HG02571 (cell line): ENCODE data around the gene ITPA.

Source experiments
- ATAC-seq: cut with Tn5 transposase; IDR thresholded peaks from one replicate; pipeline ENCODE4 v1.9.1; 2021; ENCODE audit warnings: mild to moderate bottlenecking, moderate library complexity; ENCODE audit not compliant: unreplicated experiment

Gene ITPA

DNA sequence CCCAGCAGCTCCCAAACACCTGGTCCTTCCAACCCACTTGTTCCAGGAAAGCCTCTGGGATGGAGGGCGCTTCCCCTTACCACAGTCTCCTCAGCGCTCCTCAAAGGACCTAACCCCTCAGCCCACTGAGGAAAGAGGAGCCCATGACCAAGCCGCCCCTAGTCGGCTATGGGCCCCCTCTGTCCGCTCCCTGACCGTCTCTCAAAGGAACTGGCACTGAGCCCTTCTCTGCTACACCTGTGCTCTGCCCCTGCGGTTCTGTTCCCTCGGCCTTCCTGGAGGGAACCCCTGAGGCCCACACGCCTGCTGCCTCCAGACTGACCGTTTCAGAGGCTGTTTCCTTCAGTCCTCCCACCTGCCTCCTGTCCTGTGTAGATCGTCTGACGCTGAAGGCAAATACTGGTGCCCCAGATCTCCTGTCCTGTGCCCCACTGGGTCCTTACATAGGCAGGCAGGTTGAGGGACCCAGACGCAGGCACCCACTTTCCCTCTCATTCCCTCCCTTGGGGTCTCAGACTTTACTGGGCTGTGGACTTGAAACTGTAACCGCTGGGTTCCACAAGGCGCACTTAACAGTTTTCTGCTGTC, 31.6 kb downstream of the ITPA start:
- ATAC-seq: no peak

DNA sequence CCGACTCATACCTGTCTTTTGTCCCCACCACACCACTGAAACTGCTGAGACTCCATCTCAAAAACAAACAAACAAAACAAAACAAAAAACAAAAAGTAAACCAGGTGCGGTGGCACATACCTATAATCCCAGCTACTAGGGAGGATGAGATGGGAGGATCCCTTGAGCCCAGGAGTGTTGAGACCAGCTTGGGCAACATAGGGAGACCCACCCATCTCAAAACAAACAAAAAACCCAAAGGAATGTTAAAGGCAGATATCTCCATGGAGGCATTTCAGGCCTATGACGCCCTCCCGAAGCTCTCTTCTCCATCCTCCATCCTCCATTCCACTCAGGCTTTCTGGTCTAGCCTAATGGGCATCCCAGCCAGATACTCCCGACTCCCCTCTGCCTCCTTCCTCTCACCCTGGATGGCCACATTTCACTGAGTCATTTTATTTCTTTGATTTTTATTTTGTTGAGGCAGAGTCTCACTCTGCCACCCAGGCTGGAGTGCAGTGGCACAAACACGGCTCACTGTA, 32.9 kb downstream of the ITPA start:
- no peak for ATAC-seq

DNA sequence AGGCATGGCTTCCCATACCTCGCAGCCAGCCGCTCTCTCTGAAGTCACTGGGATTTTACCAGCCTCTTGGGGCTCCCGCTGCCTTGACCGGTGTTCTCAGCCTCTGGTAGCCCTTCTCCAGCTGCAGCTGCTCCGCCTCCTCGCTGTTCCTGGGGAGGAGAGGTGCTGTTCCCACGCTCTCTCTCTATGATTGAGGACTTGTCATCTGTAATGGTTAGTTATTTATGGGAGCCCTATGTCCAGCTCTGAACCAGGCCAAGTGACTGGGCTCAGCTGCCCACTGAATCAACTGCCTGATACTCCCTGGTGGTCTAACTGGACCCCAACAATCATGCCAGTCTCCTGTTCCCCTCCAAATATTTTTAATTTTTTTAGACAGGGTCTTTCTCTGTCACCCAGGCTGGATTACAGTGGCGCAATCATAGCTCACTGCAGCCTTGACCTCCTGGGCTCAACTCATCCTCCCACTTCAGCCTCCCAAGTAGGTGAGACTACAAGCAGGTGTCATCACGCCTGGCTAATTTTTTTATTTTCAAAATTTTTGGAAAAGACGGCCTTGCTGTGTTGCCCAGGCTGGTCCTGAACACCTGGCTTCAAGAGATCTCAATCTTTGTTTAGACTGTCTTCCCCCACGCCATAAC, 34.5 kb downstream of the ITPA start:
- no peak for ATAC-seq

DNA sequence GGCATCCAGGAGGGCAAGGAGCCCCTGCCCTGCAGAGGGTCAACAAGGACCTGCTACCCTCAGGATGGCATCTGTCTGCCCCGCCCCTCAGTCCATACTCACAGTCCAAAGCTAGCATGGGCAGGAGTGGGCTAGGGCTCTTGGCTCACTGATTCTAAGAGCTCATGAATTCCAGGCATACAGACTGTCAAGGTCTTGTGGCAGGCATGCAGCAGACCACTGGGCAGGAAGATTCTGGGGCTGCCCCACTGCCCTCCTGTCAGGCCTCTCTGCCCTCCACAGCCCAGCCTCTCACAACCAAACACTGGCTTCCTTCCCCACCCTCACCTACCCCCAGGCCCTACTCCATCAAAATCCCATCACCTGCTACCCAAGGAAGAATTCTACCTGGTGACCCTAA, 35.3 kb downstream of the ITPA start:
- no peak for ATAC-seq

DNA sequence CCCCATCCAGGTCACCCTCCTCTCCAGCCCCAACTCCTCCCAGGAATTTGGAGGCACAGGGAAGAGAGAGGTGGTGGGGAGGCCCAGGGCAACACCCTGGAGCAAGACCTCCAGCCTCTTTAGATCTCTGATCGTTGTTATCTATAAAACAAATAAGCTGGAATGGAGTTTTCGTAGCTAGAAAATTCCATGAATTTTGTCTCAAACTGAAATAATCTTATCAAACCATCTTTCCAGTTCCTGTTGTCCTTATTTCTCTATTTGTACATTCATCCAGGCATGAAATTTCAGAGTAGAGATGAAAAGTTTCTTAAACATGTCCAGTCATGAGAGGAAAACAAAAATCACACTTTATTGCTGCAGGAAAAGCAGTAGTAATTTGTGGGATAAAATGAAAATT, 35.9 kb downstream of the ITPA start:
- no peak for ATAC-seq

DNA sequence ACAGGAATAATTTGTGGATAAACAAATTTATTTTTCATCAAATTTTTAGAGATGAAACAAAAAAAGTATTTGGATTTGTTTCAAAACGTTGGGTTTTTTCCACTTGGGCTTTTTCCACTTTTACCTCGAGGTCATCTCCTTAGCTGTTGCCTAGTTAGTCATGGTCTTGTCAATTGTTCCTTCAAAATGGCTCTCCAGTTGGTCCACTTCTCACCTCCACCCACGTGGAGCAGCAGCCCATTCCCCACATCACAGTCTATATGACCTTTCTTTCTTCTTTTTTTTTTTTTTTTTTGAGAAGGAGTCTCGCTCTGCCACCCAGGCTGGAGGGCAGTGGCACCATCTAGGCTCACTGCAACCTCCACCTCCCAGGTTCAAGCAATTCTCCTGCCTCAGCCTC, 36.4 kb downstream of the ITPA start:
- no peak for ATAC-seq

DNA sequence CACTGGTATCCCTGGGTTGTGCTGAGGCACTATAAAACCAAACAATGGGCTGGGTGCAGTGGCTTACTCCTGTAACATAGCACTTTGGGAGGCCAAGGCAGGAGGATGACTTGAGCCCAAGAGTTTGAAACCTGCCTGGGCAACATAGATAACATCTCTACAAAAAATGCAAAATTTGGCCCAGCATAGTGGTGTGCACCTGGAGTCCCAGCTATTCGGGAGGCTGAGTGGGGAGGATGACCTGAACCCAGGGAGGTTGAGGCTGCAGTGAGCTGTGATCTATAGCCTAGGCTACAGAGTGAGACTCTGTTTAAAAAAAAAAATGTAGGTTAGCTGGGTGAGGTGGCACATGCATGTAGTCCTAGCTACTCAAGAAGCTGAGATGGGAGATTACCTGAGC, 37.4 kb downstream of the ITPA start:
- no peak for ATAC-seq

DNA sequence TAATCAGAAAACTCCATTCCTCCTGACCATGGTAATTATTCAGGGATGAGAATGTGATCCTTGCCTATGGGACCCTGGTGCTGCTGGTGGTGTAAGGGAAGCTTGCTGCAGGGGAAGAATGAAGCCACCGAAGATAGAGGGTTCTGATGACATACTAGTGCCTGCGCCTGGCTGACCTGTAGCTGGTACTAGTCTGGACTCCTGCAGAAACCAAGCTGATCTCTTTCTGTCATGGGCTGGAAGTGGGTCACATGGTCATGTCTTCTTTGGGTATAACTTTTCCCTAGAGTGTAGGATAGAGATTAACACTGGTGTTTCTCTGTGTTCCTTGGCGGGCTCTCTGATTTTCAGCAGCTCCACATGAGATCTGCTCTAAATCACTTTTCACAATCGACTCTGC, 38.3 kb downstream of the ITPA start:
- ATAC-seq: no peak

DNA sequence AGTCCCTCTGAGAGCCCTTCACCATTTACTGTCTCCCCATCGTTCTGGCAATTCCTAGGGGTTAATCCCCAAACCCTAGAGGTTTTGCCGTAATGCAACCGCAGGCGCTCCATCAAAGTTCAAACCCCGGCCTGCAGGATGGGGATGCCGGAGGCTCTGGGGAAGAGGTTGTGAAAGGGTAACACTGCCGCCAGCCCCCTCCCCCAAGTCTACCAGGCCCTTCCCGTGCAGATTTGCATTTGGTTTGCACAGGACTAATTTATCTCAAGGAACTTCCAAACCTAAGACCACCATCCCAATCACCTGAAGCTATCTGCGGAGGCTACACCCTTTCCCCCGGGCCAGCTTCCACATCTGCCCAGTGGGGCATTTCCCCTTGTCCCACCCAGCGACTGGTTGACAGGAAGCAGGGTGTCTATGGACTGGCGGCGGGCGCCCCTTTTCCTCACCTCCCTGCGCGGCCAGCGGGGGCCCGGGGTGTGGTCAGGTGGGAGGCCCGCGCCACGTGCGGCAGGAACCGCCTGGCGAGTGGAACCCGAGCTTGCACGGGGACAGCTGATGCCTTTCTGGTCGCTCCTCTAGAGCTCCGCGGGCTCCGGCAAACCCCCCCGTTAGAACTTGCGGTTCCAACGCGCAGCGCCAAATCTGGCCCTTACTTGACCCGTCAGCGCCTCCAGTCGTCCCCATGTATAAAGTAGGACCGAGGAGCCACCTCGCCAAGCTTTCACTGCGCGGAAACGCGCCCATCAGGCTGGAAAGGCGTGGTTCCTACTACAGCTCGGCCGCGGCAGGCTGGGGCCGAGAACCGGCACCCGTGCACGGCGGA, 39.1 kb downstream of the ITPA start:
- ATAC-seq: no peak

DNA sequence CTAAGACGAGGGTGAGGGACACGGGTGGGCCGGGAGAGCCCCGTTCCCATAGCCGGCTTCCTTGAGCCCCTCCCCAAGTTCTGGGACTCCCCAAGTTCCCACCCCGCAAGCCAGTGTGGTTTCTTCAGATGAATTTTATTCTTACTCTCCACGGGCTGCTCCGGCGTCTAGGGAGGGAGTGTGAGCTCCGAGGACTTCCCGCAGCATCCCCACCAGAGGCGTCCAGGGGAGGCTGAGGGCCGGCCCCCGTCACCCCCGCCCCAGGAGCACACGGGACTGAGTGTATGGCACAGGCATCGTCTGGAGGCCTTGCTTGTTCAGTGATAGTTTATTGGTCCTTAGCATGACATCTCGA, 39.7 kb downstream of the ITPA start:
- ATAC-seq: no peak

DNA sequence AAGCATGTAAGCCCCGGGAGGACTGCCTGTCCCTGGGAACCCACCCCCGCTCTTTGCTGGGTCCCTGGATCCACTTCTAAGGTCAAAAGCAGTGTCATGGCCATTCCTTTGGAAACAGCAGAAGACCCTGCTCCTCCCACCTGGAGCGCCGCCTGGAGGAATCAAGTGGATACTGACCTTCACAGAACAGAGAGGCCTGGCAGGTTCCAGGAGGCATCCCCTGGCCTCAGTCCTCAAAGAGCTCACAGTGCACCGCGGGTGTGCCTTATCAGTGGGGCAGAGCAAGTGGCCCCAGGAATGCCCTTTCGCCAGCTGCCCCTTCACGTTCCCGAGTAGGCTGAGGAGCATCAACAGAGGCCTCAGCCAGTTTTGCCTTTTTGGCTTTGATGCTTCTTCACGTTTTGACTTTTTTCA, 40.8 kb downstream of the ITPA start:
- ATAC-seq: no peak

DNA sequence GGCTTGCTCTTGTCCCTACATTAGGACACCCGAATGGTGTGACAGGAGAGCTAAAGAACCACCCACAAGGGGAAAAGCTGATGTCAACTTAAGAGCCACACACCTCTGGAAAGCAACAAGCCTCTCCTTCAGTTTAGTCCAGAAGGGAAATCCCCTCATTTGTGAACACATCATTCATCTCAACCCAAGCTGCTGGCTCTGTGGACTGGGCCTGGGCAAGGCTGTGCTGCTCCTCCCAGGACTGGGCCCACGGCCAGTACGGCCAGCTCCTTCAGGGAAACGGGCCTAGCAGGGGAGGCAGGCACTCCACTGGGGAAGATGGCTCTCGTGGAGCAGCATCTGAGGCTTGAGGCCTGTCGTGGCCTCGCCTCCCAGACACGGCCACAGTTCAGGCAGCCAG, 42.5 kb downstream of the ITPA start:
- ATAC-seq: no peak

DNA sequence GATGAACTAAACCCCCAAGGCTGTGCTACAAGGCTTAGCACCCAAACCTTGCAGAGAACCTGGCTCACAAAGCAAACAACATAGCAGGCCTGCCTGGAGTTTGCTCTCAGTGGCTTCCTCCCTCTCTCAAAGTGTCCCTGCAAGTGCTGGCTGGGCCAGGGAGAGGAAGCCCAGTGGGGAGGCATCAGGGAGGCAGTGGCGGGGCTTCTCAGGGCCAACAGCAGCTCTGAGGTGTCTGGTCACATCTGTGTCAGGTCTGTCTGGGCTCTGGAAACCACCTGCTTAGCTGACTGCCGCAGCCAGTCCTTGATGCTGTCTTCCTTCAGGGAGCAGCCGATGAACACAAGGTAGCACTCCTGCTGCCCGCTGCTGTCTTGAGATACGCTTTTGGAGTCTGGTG, 46.4 kb downstream of the ITPA start:
- no peak for ATAC-seq

DNA sequence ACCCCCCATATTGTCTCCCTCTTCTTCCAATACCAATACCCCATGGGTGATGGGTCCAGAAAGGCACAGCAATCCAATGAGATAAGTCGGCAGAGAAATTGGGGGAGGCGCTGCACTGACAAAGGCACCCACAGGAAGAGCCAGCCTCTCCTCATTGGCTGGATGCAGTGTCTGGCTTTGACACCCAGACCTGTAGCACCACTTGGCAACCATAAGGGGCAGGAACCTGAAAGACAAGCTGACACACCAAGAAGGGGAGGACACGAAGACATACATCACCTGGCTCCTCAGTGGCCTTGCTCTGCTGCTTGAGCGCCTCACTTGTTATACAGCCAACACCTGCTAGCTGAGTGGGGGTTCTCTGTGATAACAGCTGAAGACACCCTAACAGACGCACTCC, 49.1 kb downstream of the ITPA start:
- ATAC-seq: no peak

DNA sequence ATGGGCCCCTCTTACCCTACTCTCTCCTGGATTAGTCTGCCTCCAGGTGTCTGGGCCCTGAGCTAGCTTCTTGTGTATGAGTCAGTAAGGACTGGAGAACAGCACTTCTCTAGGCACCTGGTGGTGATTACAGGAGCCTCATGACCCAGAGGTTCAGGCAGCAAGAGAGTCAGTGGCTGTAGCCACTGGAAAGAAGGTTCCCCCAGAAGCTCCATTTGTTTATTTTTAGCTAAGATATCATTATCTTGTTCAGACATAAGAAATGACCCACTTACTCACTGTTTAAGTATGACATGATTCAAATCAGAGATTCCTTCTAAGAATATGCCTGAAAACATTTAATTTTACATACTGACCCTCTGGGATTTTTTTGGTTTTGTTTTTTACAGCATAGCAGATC, 53.3 kb downstream of the ITPA start:
- no peak for ATAC-seq

DNA sequence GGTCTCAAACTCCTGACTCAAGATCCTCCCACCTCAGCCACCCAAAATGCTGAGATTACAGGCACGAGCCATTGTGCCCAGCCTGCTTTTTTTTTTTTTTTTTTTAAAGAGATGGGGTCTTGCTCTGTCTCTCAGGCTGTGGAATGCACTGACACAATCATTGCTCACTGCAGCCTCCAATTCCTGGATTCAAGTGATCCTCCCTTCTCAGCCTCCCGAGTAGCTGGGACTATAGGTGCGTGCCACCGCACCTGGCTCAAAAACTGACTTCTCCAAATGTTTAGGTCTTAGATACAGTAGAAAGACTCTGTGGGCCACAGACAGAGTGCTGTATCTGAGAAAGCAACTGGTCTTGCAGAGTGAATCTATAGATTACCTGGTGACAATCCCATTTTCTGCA, 60.8 kb downstream of the ITPA start:
- no peak for ATAC-seq

DNA sequence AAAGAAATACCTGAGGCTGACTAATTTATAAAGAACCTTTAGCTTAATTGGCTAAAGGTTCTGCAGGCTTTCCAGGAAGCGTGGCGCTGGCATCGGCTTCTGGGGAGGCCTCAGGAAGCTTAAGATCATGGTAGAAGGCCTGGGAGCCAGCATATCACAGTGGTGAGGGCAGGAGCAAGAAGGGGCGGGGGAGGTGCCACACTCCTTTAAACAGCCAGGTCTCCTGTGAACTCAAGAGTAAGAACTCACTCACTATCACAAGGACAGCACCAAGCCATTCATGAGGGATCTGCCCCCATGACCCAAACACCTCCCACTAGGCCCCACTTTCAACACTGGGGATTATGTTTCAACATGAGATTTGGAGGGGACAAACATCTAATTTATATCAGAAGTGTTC, 64.1 kb downstream of the ITPA start:
- ATAC-seq: no peak
